Measurements from ENCODE around the gene PIK3C2A.
"Not testable (repeated sequence)": the region's sequence is repeated elsewhere in the genome, so short reads cannot be mapped to it uniquely, and the experiment has no call there.

PIK3C2A gene, protein sequence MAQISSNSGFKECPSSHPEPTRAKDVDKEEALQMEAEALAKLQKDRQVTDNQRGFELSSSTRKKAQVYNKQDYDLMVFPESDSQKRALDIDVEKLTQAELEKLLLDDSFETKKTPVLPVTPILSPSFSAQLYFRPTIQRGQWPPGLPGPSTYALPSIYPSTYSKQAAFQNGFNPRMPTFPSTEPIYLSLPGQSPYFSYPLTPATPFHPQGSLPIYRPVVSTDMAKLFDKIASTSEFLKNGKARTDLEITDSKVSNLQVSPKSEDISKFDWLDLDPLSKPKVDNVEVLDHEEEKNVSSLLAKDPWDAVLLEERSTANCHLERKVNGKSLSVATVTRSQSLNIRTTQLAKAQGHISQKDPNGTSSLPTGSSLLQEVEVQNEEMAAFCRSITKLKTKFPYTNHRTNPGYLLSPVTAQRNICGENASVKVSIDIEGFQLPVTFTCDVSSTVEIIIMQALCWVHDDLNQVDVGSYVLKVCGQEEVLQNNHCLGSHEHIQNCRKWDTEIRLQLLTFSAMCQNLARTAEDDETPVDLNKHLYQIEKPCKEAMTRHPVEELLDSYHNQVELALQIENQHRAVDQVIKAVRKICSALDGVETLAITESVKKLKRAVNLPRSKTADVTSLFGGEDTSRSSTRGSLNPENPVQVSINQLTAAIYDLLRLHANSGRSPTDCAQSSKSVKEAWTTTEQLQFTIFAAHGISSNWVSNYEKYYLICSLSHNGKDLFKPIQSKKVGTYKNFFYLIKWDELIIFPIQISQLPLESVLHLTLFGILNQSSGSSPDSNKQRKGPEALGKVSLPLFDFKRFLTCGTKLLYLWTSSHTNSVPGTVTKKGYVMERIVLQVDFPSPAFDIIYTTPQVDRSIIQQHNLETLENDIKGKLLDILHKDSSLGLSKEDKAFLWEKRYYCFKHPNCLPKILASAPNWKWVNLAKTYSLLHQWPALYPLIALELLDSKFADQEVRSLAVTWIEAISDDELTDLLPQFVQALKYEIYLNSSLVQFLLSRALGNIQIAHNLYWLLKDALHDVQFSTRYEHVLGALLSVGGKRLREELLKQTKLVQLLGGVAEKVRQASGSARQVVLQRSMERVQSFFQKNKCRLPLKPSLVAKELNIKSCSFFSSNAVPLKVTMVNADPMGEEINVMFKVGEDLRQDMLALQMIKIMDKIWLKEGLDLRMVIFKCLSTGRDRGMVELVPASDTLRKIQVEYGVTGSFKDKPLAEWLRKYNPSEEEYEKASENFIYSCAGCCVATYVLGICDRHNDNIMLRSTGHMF (N-terminal part only)

DNA sequence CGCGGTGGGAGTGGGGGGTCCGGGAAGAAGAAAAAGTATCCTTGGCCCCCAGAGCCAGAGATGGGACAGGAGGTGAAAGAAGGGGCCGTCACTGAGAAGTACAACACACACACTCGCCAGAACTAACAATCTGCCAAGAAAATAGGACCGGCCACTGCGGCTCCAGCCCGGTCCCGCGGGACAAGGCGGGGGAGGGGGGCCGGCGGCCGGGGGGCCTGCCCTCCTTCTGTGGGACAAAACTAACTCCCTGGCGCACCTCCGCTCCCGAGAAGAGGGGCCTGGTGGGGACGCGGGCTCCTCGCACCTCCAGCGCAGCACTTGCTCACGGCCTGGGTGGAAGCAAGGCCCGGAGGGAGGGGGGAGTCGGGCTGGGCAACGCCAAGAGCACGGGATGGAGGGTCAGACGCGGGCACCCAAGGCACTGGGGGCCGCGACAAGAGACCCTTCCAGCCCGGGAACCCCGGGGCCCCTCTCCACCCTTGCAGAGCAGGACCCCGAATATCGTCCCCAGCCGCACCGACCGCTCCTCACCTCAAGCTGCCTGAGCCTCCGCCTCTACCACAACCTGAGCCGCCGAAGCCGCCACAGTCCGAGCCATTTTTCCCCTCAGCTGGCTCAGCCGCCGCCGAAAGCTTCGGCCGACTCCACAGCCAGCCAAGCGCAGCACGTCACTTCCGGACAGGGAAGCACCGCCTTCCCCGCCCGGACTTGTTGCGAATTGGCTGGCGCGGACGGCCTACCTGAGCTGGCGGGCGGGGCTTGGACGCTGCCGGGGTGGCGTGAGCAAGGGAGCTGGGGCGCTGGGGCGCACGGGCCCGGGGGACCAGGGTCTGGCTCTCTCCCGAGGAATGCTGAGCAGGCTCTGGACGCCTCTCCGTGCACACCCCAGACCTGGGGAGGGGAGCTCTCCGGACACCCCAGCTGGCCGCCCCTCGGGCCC lies at the start of gene PIK3C2A:
TSS of gene PIK3C2A (minus strand) at position 670 of the 940 bp plus-strand sequence. CDS start 38,245 bp downstream, outside the sequence.
- DNase-seq = peak; percentile 81

DNA sequence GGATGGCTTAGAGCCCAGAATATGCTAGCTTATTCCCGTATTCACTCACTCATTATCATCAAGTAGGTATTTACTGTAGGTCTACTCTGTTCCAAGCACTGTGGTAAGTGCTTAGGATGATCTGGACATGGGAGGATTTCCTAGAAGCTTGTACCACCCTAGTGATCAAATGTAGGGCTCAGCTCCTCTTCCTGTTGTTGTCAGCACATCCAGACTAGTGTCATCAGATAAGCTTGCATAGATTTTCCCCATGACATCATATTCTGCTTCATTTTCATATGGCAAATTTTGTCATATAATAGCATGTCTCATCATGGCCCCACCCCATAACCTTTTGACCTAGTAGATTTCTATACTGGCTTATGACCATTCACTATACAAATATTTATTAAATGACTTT lies 49.4 kb upstream of the PIK3C2A start:
- no peak for DNase-seq

DNA sequence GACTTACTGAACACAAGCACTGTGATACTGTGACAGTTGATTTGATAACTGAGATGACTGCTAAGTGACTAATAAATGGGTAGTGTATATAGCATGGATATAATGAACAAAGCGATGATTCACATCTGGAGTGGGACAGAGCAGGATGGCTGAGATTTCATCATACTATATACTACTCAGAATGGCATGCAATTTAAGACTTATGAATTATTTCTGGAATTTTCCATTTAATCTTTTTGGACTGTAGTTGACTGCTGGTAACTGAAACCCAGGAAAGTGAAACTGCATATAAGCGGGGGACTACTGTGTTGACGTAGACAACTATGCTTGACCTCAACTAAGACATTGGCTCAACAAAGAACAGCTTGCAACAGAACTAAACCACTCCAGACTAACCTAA lies 48.7 kb upstream of the PIK3C2A start:
- no peak for DNase-seq

DNA sequence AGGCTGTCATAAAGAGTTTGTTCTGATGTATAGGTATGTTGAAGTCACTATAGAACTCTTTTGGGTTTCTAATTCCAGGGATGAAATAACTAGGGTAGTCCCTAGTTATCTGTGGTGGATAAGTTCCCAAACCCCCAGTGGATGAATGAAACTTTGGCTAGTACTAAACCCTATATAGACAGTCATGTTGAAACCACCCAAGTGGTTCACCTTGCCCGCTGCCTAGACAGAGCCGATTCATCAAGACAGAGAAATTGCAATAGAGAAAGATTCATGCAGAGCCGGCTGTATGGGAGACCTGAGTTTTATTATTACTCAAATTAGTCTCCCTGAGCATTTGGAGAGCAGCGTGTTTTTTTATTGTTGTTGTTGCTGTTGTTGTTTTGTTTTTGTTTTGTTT lies 44.9 kb upstream of the PIK3C2A start:
- DNase-seq = no peak

DNA sequence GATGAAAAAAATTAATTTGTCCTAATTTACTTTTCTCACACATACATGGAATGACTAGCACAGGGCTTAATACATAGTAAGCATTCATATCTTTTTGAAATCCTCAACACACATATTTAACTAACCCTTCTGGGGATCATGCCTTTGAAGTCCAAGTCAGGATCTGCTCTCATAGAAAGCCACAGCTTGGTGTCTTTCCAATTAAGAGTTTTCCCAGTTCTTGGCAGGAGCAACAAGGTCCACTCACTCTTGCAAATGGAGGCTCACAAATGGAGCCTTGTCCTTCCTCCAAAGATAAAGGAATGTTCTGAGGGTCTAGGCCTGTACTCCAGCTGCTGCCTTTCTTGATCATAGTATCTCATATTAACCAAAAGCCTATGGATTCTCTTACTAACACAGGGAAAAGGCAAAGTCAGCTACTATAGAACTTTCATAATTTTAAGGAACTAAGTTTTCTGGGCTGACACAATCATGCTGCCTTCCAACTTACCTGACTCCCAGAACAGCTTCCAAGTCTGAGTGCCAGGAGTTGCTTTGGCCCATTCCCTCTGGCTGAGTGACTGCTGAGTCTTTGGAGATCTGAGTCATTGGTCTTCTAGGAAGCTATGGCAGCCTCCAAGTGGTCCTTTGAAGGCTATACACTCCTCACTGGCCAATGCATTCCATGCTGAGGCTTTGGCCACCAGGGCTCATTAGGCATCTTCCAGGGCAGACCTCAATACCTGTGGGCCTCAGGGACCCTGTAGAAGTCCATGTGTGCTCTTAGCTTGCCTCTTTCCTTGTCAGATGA lies 43.0 kb upstream of the PIK3C2A start:
- DNase-seq = no peak

DNA sequence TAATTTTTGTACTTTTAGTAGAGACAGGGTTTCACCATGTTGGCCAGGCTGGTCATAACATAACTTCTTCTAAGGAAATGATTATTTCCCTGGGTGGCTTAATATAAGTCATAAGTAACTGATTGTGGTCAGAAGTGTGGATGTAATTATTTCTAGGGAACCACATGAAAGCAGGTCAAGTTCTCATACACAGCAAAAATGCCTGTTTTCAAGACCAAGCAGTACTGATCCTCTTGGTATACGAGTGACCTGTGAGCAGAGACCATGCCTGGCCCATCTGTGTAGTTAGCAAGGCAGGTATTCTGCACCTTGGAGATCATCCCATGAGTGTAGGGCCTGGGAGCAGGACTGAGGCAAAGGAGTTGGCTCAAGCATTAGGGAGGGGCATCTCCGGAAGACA lies 36.3 kb upstream of the PIK3C2A start:
- DNase-seq = no peak

DNA sequence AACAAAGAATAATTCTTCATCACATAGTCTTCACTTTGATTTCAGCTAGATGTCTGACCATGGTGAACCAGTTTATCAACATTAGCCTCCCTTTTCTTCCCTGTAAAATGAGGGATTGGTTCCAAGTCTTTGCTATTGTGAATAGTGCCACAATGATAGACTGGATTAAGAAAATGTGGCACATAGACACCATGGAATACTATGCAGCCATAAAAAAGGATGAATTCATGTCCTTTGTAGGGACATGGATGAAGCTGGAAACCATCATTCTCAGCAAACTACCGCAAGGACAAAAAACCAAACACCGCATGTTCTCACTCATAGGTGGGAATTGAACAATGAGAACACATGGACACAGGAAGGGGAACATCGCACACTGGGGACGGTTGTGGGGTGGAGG lies 35.2 kb upstream of the PIK3C2A start:
- not testable (repeated sequence) for DNase-seq

DNA sequence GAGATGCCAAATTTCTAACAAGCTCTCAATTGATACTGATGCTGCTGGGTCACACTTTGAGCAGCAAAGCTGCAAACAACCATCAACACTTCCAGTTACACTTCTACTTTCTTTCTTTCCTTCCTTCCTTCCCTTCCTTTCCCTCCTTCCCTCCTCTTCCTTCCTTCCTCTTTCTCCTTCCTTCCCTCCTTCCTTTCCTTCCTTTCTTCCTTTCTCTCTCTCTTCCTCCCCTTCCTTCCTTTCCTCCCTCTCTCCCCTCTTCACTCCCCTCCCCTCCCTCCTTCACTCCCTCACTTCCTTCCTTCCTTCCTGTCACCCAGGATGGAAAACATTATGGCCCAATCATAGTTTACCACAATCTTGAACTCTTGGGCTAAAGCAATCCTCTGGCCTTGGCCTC lies 33.0 kb upstream of the PIK3C2A start:
- no peak for DNase-seq

DNA sequence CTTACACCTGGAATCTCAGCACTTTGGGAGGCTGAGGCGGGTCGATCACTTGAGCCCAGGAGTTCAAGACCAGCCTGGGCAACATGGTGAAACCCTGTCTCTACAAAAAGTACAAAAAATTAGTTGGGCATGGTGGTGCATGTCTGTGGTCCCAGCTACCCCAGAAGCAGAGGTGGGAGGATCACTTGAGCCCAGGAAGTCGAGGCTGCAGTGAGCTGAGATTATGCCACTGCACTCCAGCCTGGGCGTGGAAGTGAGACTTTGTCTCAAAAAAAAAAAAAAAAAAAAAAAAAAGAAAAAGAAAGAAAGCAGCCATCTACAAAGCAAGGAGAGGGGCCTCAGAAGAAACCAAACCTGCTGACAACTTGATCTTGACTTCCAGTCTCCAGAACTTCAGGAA lies 32.1 kb upstream of the PIK3C2A start:
- DNase-seq = not testable (repeated sequence)

DNA sequence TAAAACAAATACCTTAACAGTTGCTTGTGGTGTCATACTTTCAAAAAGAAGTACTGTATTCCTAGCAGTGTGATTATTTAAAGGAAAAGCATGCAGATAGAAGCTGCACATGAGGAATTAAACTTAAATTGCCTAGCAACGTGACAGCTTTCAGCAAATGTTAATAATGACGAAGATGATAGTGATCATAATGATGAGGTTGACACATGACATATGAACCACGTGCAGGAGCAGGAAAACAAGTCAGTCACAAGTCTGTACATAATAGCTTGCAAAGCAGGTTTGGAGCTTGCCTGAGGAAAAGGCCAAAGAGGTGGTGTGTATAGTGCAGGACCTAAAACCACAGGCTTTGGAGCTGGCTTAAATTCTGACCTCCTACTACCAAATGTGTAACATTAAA lies 30.6 kb upstream of the PIK3C2A start:
- no peak for DNase-seq

DNA sequence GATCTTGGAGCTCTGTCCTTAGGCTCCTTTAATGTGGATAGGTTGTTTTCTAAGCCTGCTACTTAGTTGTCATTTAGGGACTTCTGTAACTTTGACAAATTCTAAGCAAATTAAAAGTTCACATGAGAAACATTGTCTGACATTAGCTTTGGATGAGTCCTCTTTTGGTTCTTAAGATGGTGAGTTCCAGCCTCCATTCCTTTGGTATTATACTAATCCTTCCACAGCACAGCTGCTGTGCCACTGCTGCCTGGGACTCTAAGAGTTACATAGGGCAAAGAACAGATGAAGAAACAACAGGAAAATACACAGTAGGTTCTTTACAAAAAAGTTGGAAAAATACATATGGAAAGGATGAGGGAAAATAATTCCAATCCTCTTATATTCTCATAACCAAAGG lies 25.3 kb upstream of the PIK3C2A start:
- DNase-seq = no peak

DNA sequence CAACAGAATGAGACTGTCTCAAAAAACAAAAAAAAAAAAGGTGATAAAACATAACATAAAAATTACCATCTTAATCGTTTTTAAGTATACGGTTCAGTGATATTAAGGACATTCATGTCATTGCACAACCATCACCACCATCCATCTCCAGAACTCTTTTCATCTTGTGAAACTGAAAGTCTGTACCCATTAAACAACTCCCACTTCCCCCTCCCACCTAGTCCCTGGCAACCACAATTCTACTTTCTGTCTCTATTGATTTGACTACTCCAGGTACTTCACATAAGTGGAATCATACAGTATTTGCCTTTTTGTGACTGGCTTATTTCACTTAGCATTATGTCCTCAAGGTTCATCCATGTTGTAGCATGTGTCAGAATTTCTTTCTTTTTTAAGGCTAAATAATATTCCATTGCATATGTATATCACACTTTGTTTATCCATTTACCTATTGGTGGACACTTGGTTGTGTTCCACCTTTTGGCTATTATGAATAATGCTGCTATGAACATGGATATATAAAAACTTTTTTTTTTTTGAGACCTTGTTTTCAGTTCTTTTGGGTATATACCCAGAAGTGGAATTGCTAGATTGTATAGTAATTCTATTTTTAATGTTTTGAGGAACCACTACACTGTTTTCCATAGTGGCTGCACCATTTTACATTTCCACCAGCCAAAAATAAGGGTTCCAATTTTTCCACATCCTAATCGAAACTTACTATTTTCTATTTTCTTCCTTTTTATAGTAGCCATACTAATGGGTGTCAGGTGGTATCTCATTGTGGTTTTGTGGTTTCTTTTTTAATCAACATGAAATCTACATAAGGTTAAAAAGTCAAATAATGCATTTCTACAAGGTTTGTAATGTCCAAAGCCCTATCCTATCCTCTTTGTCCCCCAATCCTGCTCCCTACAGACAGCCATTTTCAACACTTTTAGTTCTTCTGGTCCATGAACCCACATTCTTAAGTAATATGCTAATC lies 23.4 kb upstream of the PIK3C2A start:
- DNase-seq = no peak

DNA sequence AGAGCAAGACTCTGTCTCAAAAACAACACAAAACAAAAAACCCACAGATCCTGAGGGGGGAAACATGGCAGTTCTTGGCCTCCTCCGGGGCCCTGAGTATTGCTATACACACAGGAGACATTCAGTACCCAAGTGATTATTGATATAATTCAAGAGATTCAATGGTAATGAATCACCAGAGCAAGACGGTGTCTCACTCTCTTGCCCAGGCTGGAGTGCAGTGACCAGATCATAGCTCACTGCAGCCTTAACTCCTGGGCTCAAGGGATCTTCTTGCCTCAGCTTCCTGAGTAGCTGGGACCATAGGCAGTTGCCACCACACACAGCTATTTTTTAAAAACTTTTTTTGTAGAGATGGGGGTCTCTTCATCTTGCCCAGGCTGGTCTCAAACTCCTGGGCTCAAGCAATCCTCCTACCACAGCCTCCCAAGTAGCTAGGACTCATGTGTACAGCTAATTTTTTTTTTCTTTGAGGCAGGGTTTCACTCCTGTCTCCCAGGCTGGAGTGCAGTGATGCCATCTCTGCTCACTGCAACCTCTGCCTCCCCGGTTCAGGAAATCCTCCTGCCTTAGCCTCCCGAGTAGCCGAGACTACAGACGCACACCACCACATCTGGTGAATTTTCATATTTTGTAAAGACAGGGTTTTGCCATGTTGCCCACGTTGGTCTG lies 21.8 kb upstream of the PIK3C2A start:
- no peak for DNase-seq

DNA sequence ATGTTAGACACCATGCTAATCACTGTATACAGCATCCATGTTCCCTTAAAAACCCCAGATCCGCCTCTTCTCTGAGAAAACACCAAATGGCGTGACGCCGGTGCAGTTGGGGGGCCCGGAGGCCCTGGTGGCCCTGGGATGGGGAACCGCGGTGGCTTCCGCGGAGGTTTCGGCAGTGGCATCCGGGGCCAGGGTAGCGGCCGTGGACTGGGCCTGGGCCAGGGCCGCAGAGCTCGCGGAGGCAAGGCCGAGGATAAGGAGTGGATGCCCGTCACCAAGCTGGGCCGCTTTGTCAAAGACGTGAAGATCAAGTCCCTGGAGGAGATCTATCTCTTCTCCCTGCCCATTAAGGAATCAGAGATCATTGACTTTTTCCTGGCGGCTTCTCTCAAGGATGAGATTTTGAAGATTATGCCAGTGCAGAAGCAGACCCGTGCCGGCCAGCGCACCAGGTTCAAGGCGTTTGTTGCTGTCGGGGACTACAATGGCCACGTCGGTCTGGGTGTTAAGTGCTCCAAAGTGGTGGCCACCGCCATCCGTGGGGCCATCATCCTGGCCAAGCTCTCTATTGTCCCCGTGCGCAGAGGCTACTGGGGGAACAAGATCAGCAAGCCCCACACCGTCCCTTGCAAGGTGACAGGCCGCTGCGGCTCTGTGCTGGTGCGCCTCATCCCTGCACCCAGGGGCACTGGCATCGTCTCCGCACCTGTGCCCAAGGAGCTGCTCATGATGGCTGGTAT lies 20.6 kb upstream of the PIK3C2A start:
- DNase-seq = not testable (repeated sequence)

DNA sequence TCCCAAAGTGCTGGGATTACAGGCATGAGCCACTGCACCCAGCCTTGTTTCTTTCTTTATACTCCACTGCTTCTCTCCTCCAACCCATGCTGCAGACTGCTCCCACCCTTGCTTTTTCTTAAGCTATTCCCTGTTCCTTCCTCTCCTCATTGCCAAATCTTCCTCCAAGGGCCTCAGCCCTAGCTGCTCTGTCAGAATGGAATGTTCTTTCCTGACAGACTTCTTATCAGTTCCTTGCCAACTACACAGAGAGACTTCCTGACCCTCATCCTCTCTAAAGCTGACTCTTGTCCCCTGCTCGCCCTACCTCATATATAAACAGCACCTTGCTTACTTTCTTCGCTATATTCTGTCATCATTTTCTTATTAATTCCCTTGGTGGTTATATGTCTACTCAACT lies 16.9 kb upstream of the PIK3C2A start:
- DNase-seq = no peak

DNA sequence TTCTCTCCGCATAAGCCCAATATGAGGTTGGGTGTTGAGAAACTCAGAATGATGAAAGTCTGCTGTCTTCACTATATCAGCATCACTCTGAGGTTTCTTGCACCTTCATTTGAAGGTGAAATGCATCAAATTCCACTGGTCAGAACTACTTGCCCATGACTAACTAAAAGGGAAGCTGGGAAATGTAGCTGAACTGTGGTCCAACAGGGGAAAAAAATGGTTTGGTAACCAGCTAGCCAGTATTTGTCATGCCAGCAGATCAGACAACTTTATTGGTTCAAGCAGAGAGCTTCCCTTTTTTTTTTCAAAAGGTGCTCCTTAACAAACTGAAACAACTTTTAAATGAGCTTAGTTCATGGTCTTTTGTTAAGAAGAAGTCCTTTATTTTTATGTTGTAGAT lies 14.2 kb upstream of the PIK3C2A start:
- DNase-seq = no peak

DNA sequence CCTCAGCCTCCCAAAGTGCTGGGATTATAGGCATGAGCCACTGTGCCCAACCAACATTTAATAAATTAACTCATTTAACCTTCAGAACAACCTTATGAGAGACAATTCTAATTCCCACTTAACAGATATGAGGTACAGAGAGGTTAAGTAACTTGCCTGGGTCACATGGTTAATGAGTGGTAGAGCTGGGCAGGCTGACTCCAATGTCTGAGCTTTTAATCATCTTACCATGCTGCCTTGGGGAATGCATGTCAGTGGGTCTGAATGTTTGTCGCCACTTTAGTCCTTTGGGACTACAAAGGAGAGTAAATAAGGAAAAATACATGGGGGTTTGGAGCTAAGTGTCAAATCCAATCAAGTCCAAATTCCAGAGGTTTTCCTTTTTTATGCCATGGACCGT lies 11.2 kb upstream of the PIK3C2A start:
- no peak for DNase-seq

DNA sequence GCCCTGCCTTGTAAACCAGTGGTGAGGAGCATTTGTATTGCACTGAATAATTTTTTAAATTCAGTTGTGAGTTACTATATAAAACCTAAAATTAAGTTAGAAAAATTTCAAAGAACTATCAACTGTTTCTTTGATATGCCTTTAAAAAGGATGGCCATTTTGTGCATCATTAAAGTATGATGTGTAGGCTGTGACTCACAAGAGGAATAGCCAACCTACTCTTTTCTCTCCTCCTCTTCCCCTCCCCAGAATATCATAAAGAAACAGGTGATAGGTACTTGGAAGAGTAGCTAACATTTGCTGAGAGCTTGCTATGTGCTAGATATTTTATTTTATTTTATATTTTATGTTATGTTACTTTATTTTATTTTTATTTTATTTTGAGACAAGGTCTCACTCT lies 10.6 kb upstream of the PIK3C2A start:
- no peak for DNase-seq

DNA sequence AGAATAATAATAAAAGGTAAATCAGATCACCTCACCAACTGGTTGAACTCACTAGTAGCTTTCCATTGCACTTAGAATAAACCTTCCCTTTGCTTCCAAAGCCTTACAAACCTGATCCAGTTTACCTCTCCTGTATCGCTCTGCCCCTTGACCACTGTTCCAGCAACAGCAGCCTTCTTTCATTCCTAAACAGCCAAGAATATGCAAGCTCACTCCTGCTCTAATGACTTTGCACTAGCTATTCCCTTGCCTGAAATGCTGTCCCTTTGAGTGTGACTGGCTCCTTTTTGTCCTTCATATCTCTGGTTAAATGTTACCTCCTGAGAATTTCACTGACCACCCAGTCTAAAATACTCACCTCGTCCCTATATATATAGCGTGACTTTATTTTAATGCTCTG lies 9.6 kb upstream of the PIK3C2A start:
- no peak for DNase-seq

All from NCI-H446 treated with DMSO at 0.1 percent for 48 hours (cell line).